Common myeloid progenitor, CD34-positive (primary cell): ENCODE results near the gene MEGF8.

Experiments
- CTCF ChIA-PET: fragments of 350-600 bp; sonication (Branson Sonifier 250); formaldehyde crosslinking; loops from one replicate; lab custom pipeline; 2021; ENCODE audit warnings: antibody characterized with exemption; lab: Charles Lee
- POLR2A ChIA-PET: fragments of 350-600 bp; sonication (Branson Sonifier 250); formaldehyde crosslinking; loops from one replicate; lab custom pipeline; 2021; ENCODE audit warnings: antibody characterized with exemption; lab: Charles Lee
- DNase-seq, 3 donors: peaks; one replicate each; pipeline versions ENCODE4 v3.0.0 to v3.0.0-alpha.2; 2013
- H3K27ac ChIP-seq, 2 experiments: 1 replicate in 1 of 2; 2 replicates in 1 of 2; pipeline ENCODE4 v1.7.0; 2013; ENCODE audit warnings: inconsistent platforms in 2 of 2, low read length in 2 of 2, mild to moderate bottlenecking in 2 of 2, low read depth in 1 of 2, moderate library complexity in 1 of 2; ENCODE audit not compliant: severe bottlenecking in 2 of 2, insufficient read depth in 1 of 2, poor library complexity in 1 of 2
- H3K27me3 ChIP-seq, 5 experiments: replicated peaks in 2 of 5; 1 replicate in 3 of 5; 2 replicates in 2 of 5; pipeline versions ENCODE4 v1.6.1 to v1.7.0; 2013; ENCODE audit warnings: low read length in 4 of 5, mild to moderate bottlenecking in 2 of 5, moderate library complexity in 2 of 5, inconsistent platforms in 1 of 5; ENCODE audit not compliant: insufficient read depth in 5 of 5, control insufficient read depth in 4 of 5
- H3K36me3 ChIP-seq, 4 experiments: 1 replicate in 2 of 4; 2 replicates in 2 of 4; pipeline versions ENCODE4 v1.6.1 to v1.7.0; 2013; ENCODE audit warnings: low read length in 3 of 4, control low read depth in 1 of 4, mild to moderate bottlenecking in 1 of 4; ENCODE audit not compliant: control insufficient read depth in 4 of 4, insufficient read depth in 4 of 4
- H3K4me1 ChIP-seq, 4 experiments: 1 replicate in 3 of 4; 2 replicates in 1 of 4; pipeline versions ENCODE4 v1.6.1 to v1.7.1; 2013; ENCODE audit warnings: low read length in 3 of 4, mild to moderate bottlenecking in 3 of 4, control low read depth in 1 of 4, inconsistent platforms in 1 of 4, moderate library complexity in 1 of 4; ENCODE audit not compliant: control insufficient read depth in 4 of 4, insufficient read depth in 4 of 4; ENCODE audit errors: control extremely low read depth in 1 of 4
- H3K4me3 ChIP-seq, 7 experiments: 1 replicate in 4 of 7; 2 replicates in 3 of 7; pipeline versions ENCODE4 v1.5.1 to v1.7.0; 2013; ENCODE audit warnings: mild to moderate bottlenecking in 7 of 7, low read length in 6 of 7, moderate library complexity in 6 of 7, inconsistent platforms in 2 of 7, low read depth in 2 of 7, control low read depth in 1 of 7; ENCODE audit not compliant: insufficient read depth in 4 of 7, control insufficient read depth in 1 of 7; ENCODE audit errors: extremely low read depth in 1 of 7
- H3K9me3 ChIP-seq, 5 experiments: 1 replicate in 4 of 5; 2 replicates in 1 of 5; pipeline versions ENCODE4 v1.6.1 to v1.7.1; 2013; ENCODE audit warnings: low read length in 4 of 5, mild to moderate bottlenecking in 2 of 5, inconsistent platforms in 1 of 5, low read depth in 1 of 5, moderate library complexity in 1 of 5; ENCODE audit not compliant: control insufficient read depth in 4 of 5, insufficient read depth in 2 of 5; ENCODE audit errors: control extremely low read depth in 1 of 5
- WGBS: methylation state at CpG from one replicate; pipeline ENCODE4 v1.1.5; 2013; ENCODE audit not compliant: insufficient coverage; 5-methylcytosine and 5-hydroxymethylcytosine counted together

Gene MEGF8

GRCh38 chr19:42303876-42304275, 21.6 kb upstream of the MEGF8 start:
- Histone ChIP-seq H3K27ac (no peak overlapping the region), H3K4me3 (no peak overlapping the region), H3K27me3 (no peaks in the 10 kb centered on the region), H3K4me1 (peaks cover 4 to 21% (median 18%) of the 10 kb centered on the region in 4 experiments), H3K9me3 (no peaks in the 10 kb centered on the region), H3K36me3 (peaks cover 0 to 8% (median 2%) of the 10 kb centered on the region in 4 experiments)
- CTCF ChIA-PET: interaction anchor here (0.8 to 0.9 kb wide), 2 partner anchors 14 to 195 kb away, joined by 3 to 4 read pairs; no protein-coding TSS in a partner anchor
- DNase-seq: no peak
- 100% methylated on average over 2 of the region's 8 CpGs for WGBS
- POLR2A ChIA-PET: interaction anchor here (0.6 kb wide), 1 partner anchor 61 kb away, joined by 4 read pairs; no protein-coding TSS in a partner anchor

- peaks cover 0 to 7% (median 0%) of the 10 kb centered on the region in 5 experiments for H3K27me3 ChIP-seq
- CTCF ChIA-PET: interaction anchor here (1.0 to 2.1 kb wide), 3 partner anchors 9 to 203 kb away, joined by 3 to 6 read pairs (median 4); no protein-coding TSS in a partner anchor
- DNase-seq: no peak
- 95% methylated on average over 20 of the region's 22 CpGs for WGBS
- no peaks in the 10 kb centered on the region for H3K9me3 ChIP-seq
- POLR2A ChIA-PET: interaction anchor here (0.6 kb wide), 1 partner anchor 1280 kb away, joined by 3 read pairs; no protein-coding TSS in a partner anchor
- no peak overlapping the region for H3K27ac ChIP-seq
- H3K4me1 ChIP-seq: peaks cover 1 to 17% (median 14%) of the 10 kb centered on the region in 4 experiments
- no peaks in the 10 kb centered on the region for H3K36me3 ChIP-seq
- no peak overlapping the region for H3K4me3 ChIP-seq
Measured at GRCh38 chr19:42306646-42307045, 18.8 kb upstream of the MEGF8 start.

GRCh38 chr19:42309686-42310085, 15.7 kb upstream of the MEGF8 start:
- ChIA-PET POLR2A (no interaction called here), CTCF (no interaction called here)
- Histone ChIP-seq H3K36me3 (no peaks in the 10 kb centered on the region), H3K9me3 (no peaks in the 10 kb centered on the region), H3K27me3 (peaks cover 0 to 37% (median 11%) of the 10 kb centered on the region in 5 experiments), H3K27ac (no peak overlapping the region), H3K4me1 (peaks cover 0 to 11% (median 10%) of the 10 kb centered on the region in 4 experiments), H3K4me3 (no peak overlapping the region)
- no peak for DNase-seq
- 98% methylated on average over 14 of the region's 14 CpGs for WGBS

GRCh38 chr19:42311657-42312056, 13.8 kb upstream of the MEGF8 start:
- 100% methylated on average over 2 of the region's 2 CpGs for WGBS
- no peak for DNase-seq
- ChIA-PET CTCF (interaction anchor here (0.8 to 2.5 kb wide), 4 partner anchors 11 to 203 kb away, joined by 3 to 8 read pairs (median 4); no protein-coding TSS in a partner anchor), POLR2A (no interaction called here)
- no peaks in the 10 kb centered on the region for H3K36me3 ChIP-seq
- H3K9me3 ChIP-seq: no peaks in the 10 kb centered on the region
- peaks cover 0 to 15% (median 12%) of the 10 kb centered on the region in 4 experiments for H3K4me1 ChIP-seq
- no peak overlapping the region for H3K4me3 ChIP-seq
- peaks cover 0 to 49% (median 11%) of the 10 kb centered on the region in 5 experiments for H3K27me3 ChIP-seq
- H3K27ac ChIP-seq: no peak overlapping the region

GRCh38 chr19:42312370-42312769, 13.1 kb upstream of the MEGF8 start:
- Histone ChIP-seq H3K4me3 (no peak overlapping the region), H3K9me3 (no peaks in the 10 kb centered on the region), H3K4me1 (peaks cover 0 to 21% (median 17%) of the 10 kb centered on the region in 4 experiments), H3K27me3 (peaks cover 0 to 49% (median 11%) of the 10 kb centered on the region in 5 experiments), H3K36me3 (no peaks in the 10 kb centered on the region), H3K27ac (no peak overlapping the region)
- CTCF ChIA-PET: interaction anchor here (0.8 to 2.5 kb wide), 4 partner anchors 11 to 204 kb away, joined by 3 to 8 read pairs (median 4); no protein-coding TSS in a partner anchor
- POLR2A ChIA-PET: no interaction called here
- no peak for DNase-seq
- 94% methylated on average over 5 of the region's 5 CpGs for WGBS

GRCh38 chr19:42313096-42313839, 12.2 kb upstream of the MEGF8 start, which contains the start of gene TMEM145:
TMEM145 (plus strand) TSS chr19:42313309; CDS start chr19:42313377, 68 bp downstream.
- peak; percentile 49 to 84 (median 76) for DNase-seq
- CTCF ChIA-PET: interaction anchor here (0.6 to 0.7 kb wide), 2 partner anchors 17 to 58 kb away, joined by 3 read pairs; no protein-coding TSS in a partner anchor

More at GRCh38 chr19:42313096-42313839, 12.2 kb upstream of the MEGF8 start, which contains the start of gene TMEM145:
- Histone ChIP-seq H3K27ac (no peak within 1 kb of the TSS), H3K4me3 (peak within 1 kb of the TSS in 6 of 7 experiments; percentile 13 to 68 (median 53)), H3K4me1 (peaks cover 0 to 21% (median 17%) of the 10 kb centered on the region in 4 experiments), H3K27me3 (peaks cover 0 to 49% (median 11%) of the 10 kb centered on the region in 5 experiments), H3K36me3 (no peaks in the 10 kb centered on the region), H3K9me3 (no peaks in the 10 kb centered on the region)
- POLR2A ChIA-PET: no interaction called here
- WGBS: under 1% methylated on average over 39 of the region's 67 CpGs
